CD4-positive, alpha-beta T cell treated with Interleukin-4 for 1 hour (primary cell): ENCODE measurements around the gene CMSS1.

ENCODE experiments used
- DNase-seq, 2 donors: peaks; one replicate each; pipeline ENCODE4 v3.0.0-alpha.2; 2020 to 2022

The CMSS1 gene

DNA sequence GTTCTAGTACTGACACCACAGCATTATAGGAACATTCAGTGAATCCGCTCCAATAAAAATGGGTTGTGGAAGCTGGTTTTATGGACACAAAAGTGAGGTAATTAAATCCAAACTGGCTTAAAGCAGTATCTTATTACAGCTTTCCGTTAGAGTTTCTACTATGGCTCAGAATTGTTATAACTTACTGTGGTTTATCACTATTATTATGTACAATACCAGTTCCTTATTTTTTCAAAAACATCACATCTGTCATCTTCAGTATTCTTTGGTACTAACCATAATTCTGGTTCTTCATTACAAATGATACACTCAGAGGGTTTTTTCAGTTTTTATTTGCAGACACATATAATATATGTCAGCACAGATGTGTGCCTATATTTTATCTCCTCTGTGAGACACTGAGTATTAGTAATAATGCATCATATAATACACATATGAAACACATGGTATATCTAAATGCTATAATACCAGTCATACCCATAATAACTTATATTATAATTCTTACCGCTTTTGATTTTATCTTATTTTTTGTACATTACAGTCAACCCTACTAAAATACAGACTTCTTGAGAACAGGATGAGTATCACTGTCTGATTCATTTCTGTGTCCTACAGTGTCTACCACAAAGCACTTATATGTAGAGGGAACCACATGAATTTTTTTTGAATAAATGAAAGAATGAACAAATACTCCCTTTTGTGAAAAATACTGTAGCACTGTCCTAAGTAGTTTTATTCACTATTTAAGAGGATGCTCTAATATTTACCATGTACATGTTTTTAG lies 39.0 kb downstream of the CMSS1 start:
- no peak for DNase-seq

DNA sequence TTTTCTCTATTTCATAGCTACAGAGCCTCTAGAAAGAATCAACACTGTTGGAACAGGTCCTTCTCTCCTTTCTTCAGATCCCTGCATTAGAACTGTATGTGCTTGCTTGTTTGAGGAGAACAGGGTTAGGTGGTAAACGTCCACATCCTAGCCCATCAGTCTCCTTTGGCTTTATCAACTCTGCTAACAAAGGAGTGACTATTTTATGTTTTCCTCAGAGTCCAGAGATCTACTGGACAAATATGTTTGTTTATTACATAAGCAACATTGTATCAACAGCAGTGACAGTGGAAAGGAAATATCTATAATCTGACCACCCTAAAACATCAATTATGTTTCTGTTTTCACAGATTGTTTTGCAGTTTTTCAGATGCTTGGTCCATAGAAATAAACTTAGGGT lies 39.6 kb downstream of the CMSS1 start:
- no peak for DNase-seq

DNA sequence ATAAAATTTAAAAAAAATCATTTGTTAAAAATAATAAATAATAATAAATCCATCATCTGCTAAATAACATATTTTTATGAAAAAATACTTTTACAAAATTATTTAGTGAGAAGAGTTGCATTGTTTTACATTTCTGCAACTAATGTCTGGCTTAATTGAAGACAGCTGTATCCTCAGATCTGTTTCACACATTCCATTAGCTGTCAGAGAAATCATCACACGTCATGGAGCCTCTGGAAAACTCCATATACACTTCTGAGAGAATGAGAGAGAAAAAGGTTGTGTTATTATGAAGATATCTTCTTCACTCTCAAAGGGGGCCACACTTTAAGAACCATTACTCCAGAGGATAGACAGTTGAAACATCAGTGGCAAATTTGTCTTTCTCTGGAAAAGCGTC lies 40.8 kb downstream of the CMSS1 start:
- DNase-seq: no peak

DNA sequence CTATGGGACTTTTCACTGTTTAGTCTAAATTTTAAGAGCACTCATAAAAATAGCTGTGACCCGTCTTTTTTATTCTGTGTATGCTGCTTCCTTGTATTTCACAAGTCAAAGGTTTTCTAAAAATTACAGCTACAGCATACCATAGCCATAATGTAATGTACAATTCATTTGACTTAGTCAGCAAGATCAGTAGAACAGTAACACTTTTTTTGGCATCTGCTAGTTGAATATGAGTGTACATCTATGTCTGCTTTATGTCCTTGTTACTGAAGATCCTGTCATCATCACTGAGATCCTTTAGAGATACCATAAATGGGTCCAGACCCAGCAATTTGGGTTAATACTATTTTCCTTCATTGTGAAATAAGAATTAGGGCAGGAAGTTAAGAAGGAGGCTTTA lies 42.2 kb downstream of the CMSS1 start:
- no peak for DNase-seq

DNA sequence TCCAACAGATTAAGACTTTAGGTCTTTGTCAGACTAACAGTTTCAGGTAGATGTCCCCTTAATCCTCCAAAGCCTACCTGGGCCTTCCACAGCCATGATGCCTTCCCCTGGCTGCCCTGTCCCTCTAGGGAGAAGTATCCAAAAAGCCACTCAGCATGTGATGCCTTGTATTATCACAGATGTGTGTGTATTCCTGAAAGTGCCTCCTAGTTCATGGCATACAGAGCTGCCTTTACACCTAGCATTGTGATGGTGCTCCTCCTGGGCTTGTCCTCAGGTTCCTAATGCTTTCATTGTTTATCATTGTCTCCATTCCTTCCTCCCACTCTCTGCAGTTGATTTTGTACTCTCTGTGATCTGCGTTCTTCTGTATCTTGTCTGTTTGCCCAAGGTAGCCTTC lies 43.6 kb downstream of the CMSS1 start:
- no peak for DNase-seq

DNA sequence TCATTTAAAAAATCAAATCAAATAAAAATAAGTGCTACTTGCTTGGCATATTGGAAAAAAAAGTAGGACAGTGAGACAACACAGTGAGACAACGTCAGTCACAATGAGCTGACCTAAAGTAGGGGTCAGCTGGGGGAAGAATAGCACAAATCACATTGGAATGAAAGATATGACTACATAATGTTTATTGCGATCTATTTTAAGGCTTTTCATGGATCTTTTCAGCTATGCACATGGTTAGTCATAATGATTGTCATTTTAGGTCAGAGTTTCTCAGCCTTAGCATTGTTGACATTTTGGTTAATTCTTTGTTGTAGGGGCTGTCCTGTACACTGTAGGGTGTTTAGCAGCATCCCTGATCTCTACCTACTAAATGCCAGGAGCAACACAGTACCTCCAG lies 44.5 kb downstream of the CMSS1 start:
- DNase-seq: no peak

DNA sequence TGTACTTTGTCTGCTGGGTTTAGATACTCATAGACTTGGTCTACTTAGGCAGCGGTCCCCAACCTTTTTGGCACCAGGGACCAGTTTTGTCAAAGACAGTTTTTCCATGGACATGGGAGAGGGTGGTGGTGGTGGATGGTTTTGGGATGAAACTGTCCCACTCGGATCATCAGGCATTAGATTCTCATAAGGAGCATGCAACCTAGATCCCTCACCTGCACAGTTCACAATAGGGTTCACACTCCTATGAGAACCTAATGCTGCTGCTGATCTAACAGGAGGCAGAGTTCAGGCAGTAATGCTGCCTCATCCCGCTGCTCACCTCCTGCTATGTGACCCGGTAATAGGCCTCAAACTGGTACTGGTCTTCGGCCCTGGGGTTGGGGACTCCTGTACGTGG lies 45.3 kb downstream of the CMSS1 start:
- DNase-seq: no peak

DNA sequence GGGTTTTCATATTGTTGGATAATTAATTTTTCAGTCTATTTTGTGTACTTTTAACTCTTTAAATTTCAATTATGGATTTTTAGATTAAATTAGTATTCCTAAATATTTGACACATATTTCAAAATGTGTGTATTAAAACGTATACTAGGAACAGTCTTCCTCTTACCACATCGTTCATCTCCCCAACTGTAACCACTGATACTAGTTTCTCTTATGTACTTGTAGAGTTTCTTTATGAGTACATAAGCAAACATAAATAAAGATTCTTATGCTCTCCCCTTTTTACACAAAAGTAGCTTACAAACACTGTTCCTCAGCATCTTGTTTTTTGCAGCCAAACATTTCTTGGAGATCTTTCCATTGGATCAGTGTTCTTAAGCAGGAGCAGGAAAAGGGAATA lies 45.9 kb downstream of the CMSS1 start:
- DNase-seq: no peak

DNA sequence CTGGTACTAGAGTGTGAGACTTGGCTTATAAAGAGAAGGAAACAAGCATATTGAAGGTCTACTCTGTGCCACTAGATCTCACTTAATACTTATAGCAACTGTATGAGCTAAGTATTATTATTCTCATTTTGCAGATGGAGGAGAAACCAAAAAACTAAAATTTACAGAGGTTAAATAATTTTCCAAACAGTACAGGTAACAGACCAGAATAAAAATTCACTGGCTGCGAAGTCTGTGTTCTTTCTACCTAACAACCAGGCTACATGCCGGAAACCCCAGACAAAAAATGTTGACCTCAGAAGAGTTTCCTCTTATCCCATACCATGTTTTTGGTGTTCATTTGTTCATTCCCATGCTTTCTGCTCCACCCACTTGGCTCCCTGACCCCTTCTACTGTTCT lies 46.6 kb downstream of the CMSS1 start:
- DNase-seq: no peak

DNA sequence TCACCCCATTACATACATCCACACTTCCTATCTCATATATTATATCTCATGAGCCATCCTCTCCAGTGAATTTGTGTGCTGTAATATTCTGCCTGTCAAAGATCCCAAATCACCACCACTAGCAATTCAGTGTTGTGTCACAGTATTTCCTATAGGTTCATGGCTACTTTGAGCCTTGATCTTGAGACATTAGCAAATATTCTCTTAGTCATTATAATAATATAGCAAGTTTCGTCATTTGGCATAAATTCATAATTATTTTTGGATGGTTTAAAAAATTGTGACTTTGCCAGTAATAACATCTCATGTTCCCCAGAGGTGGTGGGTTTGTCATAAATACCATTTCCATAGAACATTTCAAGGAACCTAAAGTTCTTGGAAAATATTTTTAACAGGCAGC lies 47.7 kb downstream of the CMSS1 start:
- no peak for DNase-seq

DNA sequence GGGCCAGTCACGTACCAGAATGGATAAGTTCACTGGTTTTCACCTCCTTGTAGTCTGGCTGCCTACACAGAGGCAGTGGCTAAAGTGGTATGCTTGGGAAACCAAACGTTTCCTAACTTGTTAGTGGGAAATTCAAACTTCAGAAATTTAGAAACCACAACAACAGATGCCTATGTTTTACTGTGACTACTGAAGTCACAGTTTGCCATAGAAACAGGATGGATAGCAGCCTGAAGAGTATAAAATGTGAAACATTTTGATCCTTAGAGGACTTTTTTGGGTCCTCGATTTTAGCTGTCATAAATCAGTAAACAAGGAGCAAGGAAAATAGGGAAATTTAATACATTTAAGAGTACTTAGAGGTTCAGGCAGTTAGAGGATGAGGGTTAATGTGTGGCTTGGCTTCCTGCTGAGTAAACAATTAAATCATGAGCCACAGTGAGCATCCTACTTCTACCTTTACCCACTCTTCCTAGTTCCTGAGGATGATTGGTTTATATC lies 48.6 kb downstream of the CMSS1 start:
- DNase-seq: peak in 1 of 2 donors; percentile 30

DNA sequence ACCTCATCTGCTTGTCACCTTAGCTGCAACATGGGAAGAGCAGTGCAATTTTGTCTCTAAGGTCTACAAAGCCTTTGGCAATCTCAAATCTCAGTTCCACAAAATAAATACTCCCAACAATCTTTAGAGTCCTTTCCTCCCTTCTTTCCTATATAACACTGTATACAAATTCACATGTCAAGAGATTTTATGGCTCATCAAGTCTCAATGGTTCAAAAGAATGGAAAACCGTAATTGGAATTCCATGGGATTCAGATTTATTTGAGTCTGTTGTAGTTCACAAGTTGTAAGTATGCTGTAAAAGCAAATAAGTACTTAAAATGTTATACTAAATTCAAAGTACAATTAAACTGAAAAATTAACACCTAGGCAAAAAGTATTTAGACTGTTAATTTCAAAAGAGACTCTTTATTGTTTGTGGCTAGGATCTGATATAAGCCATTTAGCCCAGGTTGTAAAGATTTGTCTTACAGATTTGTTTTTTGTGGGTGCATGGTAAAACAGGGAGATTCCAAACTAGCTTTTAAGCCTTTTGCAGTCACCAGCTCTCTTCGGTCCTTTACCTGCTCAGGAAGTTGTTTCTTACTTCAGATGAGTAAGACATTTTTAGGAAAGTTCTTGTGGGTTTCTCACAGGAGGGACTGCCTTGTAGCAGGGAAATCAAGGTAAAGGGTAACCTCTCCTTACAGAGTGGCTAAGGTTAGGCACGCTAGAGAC lies 50.1 kb downstream of the CMSS1 start:
- DNase-seq: no peak

DNA sequence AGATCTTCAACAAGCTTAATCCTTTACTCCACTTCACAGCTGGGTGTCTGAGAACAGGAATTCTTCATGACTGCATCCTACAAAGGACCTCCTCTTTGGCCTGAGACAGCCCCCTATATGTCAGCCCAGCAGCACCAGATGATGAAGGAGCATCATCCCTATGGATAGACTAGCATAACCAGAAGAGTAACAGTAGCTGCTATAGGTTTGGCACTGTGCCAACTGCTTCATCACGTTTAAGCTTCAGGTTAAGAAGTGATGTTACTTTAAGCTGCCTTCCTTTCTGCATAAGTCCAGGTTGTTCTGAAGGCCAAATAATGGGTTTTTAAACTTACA lies 50.6 kb downstream of the CMSS1 start:
- no peak for DNase-seq

DNA sequence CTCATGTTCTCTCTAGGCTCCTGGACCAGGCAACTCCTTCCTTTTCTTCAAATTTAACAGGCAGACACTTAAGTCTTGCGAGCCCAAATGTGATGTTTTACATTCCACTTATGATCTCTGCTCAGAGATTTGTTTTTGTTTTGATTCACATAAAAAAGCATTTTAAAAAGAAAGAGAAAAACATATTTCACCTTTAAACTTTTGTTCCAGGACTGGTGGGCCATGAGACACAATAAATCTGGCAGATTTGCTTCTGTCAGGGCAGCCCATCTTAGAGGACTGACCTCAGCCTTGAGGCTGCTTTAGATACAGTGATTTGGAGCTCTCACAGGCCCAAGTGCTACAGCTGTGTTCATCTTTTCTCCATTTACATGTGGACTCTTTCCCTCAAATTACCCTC lies 52.0 kb downstream of the CMSS1 start:
- DNase-seq: no peak

DNA sequence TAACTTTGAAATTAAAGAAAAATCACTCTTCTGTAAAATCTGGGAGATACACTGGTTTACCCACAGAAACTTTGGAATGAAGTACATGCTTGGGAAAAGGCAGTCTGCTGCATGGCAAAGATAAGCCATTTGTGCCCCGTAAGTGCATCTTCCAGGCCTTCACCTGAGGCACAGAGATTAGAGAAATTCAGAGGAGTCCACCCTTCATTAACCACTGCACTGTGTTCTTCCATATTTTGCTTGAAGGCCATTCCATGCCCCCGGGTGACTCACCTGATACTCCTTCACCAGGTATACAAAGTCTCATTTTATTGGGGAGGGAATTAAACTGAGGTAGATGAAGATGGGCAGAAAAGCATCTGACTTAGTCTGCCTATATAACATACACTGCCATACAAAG lies 53.0 kb downstream of the CMSS1 start:
- no peak for DNase-seq

DNA sequence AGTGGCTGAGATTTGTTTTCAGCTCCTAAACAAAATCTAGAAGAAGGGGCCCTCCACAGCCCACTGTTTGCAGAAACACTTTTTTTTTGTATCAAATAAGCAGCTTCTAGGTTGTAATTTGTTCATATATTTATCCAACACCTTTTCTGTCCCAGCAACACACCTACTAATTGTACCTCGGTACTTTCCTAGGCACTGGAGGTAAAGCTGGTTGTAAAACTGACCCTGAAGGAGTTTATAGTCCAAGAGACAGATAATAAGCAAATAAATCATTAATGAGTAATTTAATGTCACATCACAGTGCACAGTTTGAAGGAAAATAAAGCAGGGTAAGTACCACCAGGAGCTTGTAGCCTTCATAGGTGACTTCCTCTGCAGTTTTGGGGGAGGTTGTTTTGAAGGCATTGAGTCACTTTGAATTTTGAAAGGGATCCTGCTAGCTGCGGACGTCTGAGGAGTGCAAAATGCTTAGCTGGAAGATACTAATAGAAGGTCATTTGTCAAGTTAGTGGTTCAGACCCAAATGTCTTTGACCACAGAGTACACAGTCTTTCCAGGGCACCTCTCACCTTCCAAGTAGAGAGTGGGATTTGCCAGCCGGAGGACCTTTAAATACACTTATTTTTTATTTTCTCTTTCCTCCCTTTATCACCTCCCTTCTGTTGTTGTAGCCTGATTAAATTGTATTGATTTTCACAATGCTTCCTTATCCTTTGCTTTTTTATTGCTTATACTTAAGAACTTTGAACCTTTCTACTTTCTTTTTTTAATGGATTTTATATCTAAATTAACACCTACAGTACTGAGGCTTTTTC lies 53.8 kb downstream of the CMSS1 start:
- no peak for DNase-seq

DNA sequence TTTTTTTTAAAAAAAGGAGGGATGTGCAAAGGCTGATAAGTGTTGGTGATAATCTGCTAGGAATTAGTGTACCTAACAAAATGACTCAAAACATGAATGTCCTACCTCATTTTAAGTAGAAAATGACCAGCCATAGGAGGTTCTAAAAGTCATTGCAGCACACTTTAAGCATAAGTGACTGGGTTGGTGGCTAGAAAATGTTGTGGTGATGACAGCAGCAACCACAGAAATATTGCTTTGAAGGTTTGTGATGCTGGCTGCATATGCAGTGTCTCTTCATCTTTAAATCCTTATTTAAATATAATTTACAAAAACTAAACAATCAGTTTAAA lies 55.2 kb downstream of the CMSS1 start:
- no peak for DNase-seq

DNA sequence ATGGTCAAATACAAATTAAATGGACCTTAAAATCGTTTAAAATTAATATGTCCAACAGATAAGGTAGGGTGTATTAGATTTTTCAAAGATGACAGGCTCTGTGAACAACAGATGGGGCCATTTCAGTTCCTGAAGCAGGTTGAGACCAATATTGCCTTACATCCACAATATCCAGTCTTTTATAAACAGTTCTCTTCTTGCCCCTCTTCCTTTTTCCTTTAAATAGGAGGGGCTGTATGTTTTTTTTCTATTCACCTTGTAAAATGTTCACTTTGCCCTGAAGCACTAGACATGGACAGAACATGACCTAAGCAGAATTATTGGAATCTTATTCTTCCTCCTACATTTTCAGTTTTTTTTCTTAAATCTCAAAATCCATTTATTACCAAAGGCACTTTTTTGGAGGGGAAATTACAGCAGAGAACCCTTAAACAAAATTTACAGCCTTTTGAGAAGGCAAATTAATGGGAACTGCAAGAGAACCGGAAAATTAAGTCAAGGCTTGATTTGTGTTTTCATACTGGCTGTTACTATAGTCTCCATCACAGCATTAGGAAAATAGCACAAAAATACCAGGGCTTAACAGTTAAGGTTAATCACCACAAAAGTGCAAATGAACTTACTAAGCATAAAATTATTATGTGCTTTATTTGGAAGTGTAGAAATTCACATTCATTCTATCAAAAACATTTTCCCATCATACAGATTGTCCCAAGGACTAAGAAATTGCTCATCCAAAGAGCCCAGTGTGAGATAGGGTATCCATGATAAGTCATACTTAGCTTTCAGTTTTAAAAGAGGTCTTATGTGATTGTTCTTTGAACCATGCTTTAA lies 55.8 kb downstream of the CMSS1 start:
- DNase-seq: no peak

DNA sequence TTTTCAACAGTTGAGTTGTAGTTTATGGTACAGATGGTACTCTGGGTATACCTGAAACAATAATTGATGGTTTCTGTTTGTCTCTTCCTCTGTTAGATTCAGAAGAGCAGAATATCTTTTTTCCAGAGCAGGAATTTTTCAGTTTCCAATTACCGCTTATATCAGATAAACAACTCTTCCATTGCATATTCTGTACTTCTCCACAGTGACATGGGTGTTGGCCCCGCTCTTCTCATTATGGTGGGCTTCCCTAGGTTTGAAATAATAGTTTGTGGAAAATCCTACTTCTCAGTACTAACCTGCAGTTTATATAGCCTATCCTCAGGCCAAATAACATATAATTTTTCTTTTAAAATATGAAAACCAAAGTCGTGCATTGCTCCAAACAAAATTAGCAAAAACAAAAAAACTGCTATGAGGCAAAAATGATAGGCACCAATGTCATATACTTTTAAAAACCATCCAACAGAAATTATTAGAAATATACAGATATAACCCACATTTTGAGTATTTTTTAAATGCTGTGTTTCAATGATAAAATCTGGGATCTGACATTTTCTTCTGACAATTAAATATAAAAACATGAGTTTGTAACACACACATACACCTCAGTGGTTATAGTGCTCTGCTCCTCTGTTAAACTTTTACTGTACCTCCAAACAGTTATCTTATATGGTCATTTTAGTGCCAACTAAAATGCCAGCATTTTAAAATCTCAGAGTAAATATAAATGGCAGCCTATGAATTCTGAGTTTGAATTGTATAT lies 56.8 kb downstream of the CMSS1 start:
- no peak for DNase-seq

DNA sequence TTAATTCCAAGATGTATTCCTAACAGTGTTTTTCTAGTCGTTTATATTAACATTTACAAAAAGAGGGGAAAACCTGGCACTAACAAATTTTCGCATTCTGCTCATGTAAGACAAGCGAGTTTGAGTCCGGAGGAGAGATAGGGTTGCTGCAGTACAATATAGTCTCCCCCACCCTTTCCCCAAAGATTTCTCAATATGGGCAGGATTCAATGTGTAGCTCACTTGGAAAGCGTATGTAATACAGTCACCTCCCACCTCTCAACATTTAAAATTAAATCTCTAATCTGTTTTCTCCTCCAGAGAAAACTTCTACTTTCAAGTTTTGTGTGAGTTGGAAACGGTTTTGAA lies 57.9 kb downstream of the CMSS1 start:
- no peak for DNase-seq

DNA sequence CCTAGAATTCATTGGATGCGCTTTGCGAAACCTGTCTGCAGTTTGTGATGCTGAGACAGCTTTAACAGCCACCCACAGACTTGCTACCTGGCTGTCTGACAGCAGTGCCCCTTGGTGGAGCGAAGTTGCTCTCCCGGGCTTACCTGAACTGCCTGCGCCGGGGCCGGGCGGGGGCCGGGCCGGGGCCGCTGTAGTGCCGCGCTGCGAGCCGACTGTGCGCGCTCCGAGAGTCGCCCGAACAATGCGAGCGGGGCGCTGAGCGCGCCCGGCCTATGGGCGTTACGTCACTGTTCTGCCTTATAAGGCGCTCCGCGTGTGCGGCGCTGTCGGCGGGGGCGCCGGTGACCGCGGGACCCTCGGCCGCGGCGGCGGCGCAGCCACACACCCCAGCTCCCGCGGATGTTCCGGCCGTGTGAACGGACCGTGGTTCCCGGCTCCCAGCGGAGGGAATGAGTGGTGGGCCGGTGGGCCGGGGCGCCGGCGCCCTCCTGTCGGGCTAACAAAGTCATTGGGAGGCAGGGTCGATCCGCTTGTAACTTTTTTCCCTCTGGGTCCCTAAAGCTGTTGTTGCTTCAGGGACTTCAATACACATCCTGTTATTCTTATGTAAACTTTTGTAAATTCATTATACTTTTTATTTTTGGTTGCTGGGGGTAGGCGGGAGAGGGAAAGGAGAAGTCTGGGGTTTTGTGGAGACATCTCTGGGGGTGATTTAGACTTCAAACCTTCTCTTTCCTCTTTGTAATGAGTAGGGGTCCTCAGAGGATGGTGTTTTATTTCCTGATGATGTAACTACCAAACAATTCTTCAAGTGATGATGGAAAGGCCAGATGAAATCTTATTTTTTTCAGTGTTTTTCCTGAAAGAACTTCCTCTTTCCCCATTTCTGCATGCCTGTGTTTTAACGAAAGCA lies 58.5 kb downstream of the CMSS1 start:
- DNase-seq: peak; percentile 71 to 77
